Measurements from ENCODE around the gene SIGLECL1.

The SIGLECL1 gene

GRCh38 chr19:51316688-51317087 is 65.8 kb downstream of the SIGLECL1 start:
- TF ChIP-seq CTCF (conservative IDR thresholded peaks at IDR 0.05; ENCODE audit: low read depth, low read length) = no peak
- DNase-seq (ENCODE audit: low read depth) = no peak

GRCh38 chr19:51317376-51317775 is 66.5 kb downstream of the SIGLECL1 start:
- no peak overlapping the region for H3K4me3 ChIP-seq (ENCODE audit: low read length)
- TF ChIP-seq CTCF (conservative IDR thresholded peaks at IDR 0.05; ENCODE audit: low read depth, low read length) = no peak
- no peak for DNase-seq (ENCODE audit: low read depth)

More at GRCh38 chr19:51316688-51317087, 65.8 kb downstream of the SIGLECL1 start:
- H3K4me3 ChIP-seq (ENCODE audit: low read length) = no peak overlapping the region

GRCh38 chr19:51317968-51318367 is 67.1 kb downstream of the SIGLECL1 start:
- DNase-seq (ENCODE audit: low read depth) = no peak
- no peak overlapping the region for H3K4me3 ChIP-seq (ENCODE audit: low read length)
- no peak for TF ChIP-seq CTCF (conservative IDR thresholded peaks at IDR 0.05; ENCODE audit: low read depth, low read length)
